HEK293T (cell line): ENCODE measurements around the gene CFAP299.

ENCODE experiments used
- CTCF ChIA-PET: fragments of 350-600 bp; formaldehyde crosslinking; extraction: SDS; loops from one replicate; lab custom pipeline; 2021; ENCODE audit warnings: antibody characterized with exemption, inconsistent platforms; lab: Yijun Ruan, JAX
- POLR2A ChIA-PET: fragments of 350-600 bp; formaldehyde crosslinking; extraction: SDS; loops from one replicate; lab custom pipeline; 2020; ENCODE audit warnings: antibody characterized with exemption, inconsistent platforms; lab: Yijun Ruan, JAX
- DNase-seq: peaks from one replicate; pipeline ENCODE4 v3.0.0; 2012; ENCODE audit warnings: mixed read lengths; ENCODE audit errors: extremely low spot score
- ARNT ChIP-seq: fragments of 450-650 bp; IDR thresholded peaks from 2 replicates; pipeline ENCODE4 v1.6.1; 2017; ENCODE audit warnings: mild to moderate bottlenecking
- BHLHE40 ChIP-seq: fragments of 450-650 bp; IDR thresholded peaks from 2 replicates; pipeline ENCODE4 v1.6.1; 2016; ENCODE audit warnings: mild to moderate bottlenecking, moderate library complexity, borderline replicate concordance
- CTBP1 ChIP-seq: fragments of 450-650 bp; IDR thresholded peaks from 2 replicates; pipeline ENCODE4 v1.6.1; 2016; ENCODE audit warnings: borderline replicate concordance
- ELF4 ChIP-seq: fragments of 450-650 bp; IDR thresholded peaks from 2 replicates; pipeline ENCODE4 v1.6.1; 2017; ENCODE audit warnings: antibody characterized with exemption
- FOXA1 ChIP-seq: fragments of 450-650 bp; IDR thresholded peaks from 2 replicates; pipeline ENCODE4 v1.6.1; 2016; ENCODE audit warnings: mild to moderate bottlenecking
- FOXK2 ChIP-seq: fragments of 450-650 bp; IDR thresholded peaks from 2 replicates; pipeline ENCODE4 v1.6.1; 2016; ENCODE audit warnings: mild to moderate bottlenecking
- FOXM1 ChIP-seq: fragments of 450-650 bp; IDR thresholded peaks from 2 replicates; pipeline ENCODE4 v1.6.1; 2017; ENCODE audit warnings: mild to moderate bottlenecking, borderline replicate concordance
- HDGF ChIP-seq: fragments of 450-650 bp; IDR thresholded peaks from 2 replicates; pipeline ENCODE4 v1.6.1; 2017; ENCODE audit warnings: antibody characterized with exemption, borderline replicate concordance
- L3MBTL2 ChIP-seq: fragments of 450-650 bp; conservative IDR thresholded peaks from 2 replicates; pipeline ENCODE4 v1.6.1; 2016; ENCODE audit warnings: mild to moderate bottlenecking
- LEF1 ChIP-seq: fragments of 450-650 bp; IDR thresholded peaks from 2 replicates; pipeline ENCODE4 v1.6.1; 2017; ENCODE audit warnings: mild to moderate bottlenecking, borderline replicate concordance
- NFRKB ChIP-seq: fragments of 450-650 bp; IDR thresholded peaks from 2 replicates; pipeline ENCODE4 v1.6.1; 2016; ENCODE audit warnings: mild to moderate bottlenecking, moderate library complexity
- SP1 ChIP-seq: fragments of 450-650 bp; IDR thresholded peaks from 2 replicates; pipeline ENCODE4 v1.6.1; 2017
- SUZ12 ChIP-seq: fragments of 450-650 bp; IDR thresholded peaks from 2 replicates; pipeline ENCODE4 v1.6.1; 2016; ENCODE audit warnings: mild to moderate bottlenecking
- TARDBP ChIP-seq: fragments of 450-650 bp; IDR thresholded peaks from 2 replicates; pipeline ENCODE4 v1.6.1; 2016
- ZNF384 ChIP-seq: fragments of 450-650 bp; IDR thresholded peaks from 2 replicates; pipeline ENCODE4 v1.6.1; 2016
- TF ChIP-seq, protein P1 (sequence below): fragments of 450-650 bp; IDR thresholded peaks from 2 replicates; pipeline ENCODE4 v1.6.1; 2016

Gene CFAP299

DNA sequence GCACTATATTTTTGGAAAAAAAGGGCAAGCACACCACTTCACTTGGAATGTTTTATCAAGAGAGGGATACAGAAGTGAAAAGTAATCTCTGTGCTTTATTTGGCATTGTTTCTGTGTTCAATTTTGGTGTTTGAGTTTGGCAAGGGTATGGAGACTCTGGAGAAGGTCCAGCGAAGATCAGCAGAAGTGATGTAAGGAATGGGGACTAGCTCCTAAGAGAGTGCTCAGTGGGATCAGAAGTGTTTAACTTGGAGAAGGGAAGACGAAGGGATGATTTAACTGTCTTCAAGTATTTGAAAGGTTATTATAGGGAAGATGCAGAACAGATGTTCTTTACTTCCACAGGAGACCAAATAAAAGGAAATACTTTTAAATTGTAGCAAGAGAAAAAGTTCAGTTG lies 74.3 kb downstream of the CFAP299 start:
- CTCF ChIA-PET, result no interaction called here
- TF ChIP-seq FOXM1 (no peak), ZNF384 (no peak), HDGF (no peak), ELF4 (no peak), BHLHE40 (no peak)
- TF ChIP-seq, protein P1, sequence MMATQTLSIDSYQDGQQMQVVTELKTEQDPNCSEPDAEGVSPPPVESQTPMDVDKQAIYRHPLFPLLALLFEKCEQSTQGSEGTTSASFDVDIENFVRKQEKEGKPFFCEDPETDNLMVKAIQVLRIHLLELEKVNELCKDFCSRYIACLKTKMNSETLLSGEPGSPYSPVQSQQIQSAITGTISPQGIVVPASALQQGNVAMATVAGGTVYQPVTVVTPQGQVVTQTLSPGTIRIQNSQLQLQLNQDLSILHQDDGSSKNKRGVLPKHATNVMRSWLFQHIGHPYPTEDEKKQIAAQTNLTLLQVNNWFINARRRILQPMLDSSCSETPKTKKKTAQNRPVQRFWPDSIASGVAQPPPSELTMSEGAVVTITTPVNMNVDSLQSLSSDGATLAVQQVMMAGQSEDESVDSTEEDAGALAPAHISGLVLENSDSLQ, result no peak
- POLR2A ChIA-PET, result no interaction called here
- DNase-seq, result no peak

DNA sequence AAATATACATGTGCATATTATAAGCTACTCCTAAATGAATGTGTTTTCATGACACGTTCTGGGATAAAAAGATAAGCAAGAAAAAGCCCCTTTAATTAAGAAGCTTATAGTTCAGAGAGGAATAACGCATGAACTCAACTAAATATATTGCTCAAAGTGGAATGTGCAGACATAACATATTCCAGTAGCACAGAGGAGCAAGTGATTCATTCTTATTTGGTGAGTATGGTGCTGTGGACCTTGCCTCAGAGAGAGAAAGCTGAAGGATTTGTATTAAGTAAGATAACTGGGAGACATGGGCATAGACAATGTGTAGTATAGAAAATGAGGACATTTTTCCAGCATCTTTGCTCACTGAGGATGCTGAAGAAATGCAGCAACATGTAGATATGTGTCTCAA lies 76.8 kb downstream of the CFAP299 start:
- DNase-seq, result no peak
- no peak for TF ChIP-seq ELF4
- no peak for TF ChIP-seq ZNF384
- no peak for TF ChIP-seq LEF1
- TF ChIP-seq, protein P1, result no peak
- no peak for TF ChIP-seq SUZ12
- no peak for TF ChIP-seq FOXK2
- no peak for TF ChIP-seq FOXM1
- no peak for TF ChIP-seq L3MBTL2
- TF ChIP-seq ARNT, result no peak
- TF ChIP-seq TARDBP, result no peak
- no peak for TF ChIP-seq SP1
- no peak for TF ChIP-seq BHLHE40
- no peak for TF ChIP-seq CTBP1
- TF ChIP-seq HDGF, result no peak
- no peak for TF ChIP-seq NFRKB
- no peak for TF ChIP-seq FOXA1
- POLR2A ChIA-PET, result no interaction called here
- CTCF ChIA-PET, result no interaction called here

DNA sequence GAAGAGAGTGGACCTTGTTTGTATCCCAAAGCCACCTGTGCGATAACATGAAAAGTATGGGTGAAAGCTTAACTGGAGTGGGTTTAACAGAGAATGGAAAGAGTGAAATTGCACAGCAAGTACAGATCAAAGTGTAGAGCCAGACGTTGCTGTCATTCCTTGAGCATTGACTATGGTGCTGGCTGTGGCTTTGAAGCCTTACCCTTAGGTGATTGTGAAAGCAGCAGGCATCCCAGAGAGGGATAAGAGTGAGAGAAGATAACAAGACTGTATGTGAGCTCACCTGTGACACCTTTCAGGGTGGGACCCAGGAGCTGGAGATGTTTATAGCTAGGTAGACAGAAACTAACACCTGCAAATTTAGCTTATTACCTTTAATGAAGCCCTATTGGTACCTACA lies 77.6 kb downstream of the CFAP299 start:
- CTCF ChIA-PET, result interaction anchor here (0.5 kb wide), 1 partner anchor 580 kb away, joined by 3 read pairs; no protein-coding TSS in a partner anchor
- POLR2A ChIA-PET, result no interaction called here
- DNase-seq, result no peak
- no peak for TF ChIP-seq ELF4
- no peak for TF ChIP-seq HDGF
- TF ChIP-seq SUZ12, result no peak

DNA sequence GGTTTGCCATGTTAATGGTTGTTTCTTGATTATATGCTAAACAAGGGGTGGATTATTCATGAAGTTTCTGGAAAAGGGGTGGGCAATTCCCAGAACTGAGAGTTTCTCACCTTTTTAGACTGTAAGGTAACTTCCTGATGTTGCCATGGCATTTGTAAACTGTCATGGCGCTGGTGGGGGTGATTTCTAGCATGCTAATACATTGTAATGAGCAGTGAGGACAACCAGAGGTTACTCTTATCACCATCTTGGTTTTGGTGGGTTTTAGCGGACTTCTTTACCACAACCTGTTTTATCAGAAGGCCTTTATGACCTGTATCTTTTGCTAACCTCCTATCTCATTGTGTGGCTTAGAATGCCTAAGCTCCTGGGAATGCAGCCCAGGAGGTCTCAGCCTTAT lies 81.5 kb downstream of the CFAP299 start:
- TF ChIP-seq TARDBP, result no peak
- no peak for TF ChIP-seq L3MBTL2
- TF ChIP-seq BHLHE40, result no peak
- no peak for TF ChIP-seq LEF1
- TF ChIP-seq SUZ12, result no peak
- no peak for TF ChIP-seq SP1
- DNase-seq, result no peak
- ChIA-PET CTCF (no interaction called here), POLR2A (no interaction called here)

DNA sequence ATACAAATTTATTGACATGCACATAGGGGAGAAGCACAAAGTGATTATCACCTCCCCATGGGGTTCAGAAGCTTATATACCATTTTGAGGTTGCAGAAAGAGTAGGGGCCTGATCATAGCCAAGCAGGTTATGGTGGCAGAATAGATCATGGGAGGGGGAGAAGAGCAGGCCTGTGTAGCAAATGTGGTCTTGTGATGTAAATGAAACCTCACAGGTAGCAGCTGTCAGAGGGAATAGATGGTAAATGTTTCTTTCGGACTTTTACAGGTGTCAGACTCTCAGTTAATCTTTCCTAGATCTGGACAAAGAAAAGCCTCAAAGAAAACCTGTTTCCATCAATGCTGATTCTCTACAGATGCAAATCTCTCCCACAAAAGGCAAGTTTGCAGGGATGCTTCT lies 84.4 kb downstream of the CFAP299 start:
- DNase-seq, result no peak
- POLR2A ChIA-PET, result no interaction called here
- CTCF ChIA-PET, result interaction anchor here (0.7 kb wide), 1 partner anchor 80 kb away, joined by 3 read pairs; no protein-coding TSS in a partner anchor
- TF ChIP-seq CTBP1 (no peak), SP1 (no peak), ZNF384 (no peak), TARDBP (no peak), NFRKB (no peak)

DNA sequence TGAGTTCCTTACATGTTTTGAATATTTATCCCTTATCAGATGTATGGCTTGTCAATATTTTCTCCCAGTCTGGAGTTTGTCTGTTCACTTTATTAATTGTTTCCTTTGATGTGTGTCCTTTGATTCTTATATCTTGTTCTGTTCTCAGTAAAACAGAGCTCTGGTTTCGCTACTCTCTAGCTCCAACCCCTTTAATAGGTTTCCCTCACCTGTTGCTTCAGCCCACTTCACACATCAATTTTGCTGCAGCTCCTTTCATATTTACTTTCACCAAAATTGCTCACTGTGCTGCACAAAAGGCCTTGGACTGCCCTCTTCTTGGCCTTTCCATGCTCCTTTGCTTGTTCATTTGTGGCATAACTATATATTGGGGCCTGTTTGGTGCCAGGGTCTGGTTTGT lies 85.1 kb downstream of the CFAP299 start:
- TF ChIP-seq ELF4 (no peak), FOXA1 (no peak), HDGF (no peak), ZNF384 (no peak), NFRKB (no peak), SP1 (no peak), LEF1 (no peak), TARDBP (no peak), BHLHE40 (no peak), ARNT (no peak), SUZ12 (no peak), CTBP1 (no peak)
- TF ChIP-seq, protein P1, result no peak
- CTCF ChIA-PET, result no interaction called here
- POLR2A ChIA-PET, result no interaction called here
- DNase-seq, result no peak

DNA sequence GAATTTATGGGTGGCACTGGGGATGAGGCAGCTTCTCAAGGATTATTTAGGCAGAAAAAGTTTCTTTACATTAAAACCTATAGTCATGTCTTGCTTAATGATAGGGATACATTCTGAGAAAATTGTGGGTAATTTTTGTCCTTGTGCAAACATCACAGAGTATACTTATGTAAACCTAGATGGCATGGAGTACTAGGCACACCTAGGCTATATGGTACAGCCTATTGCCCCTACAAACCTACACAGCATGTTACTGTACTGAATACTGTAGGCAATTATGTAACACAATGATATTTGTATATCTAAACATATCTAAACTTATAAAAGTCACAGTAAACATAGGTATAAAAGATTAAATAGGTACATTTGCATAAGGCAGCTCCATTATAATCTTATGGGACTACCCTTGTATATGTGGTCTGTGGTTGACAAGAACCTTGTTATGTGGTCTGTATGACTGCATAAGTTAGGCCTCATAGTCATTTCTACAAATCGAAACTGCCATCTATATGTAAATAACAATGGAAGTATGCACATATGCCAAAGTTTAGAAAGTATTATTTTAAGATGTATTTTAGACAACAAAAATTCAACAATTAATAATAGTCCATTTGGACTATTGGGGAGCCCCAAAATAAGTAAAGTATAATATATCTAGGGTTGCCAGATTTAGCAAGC lies 87.3 kb downstream of the CFAP299 start:
- TF ChIP-seq SP1 (no peak), FOXM1 (no peak), CTBP1 (no peak), ARNT (no peak), SUZ12 (no peak), FOXA1 (no peak), FOXK2 (no peak), TARDBP (no peak), L3MBTL2 (no peak), HDGF (no peak), LEF1 (no peak), ELF4 (no peak), BHLHE40 (no peak), ZNF384 (no peak), NFRKB (no peak)
- TF ChIP-seq, protein P1, result no peak
- ChIA-PET CTCF (no interaction called here), POLR2A (no interaction called here)
- DNase-seq, result no peak
